Liver (tissue), 9 donors: ENCODE data around the gene LSAMP. TPM values are rescaled to one million over a fixed set of nuclear protein-coding genes. Genes with fewer than 3 reads are reported as not detected.

ENCODE experiments used
- DNase-seq: peaks from one replicate; pipeline ENCODE4 v3.0.0-alpha.2; 2017; ENCODE audit warnings: low spot score
- H3K27ac ChIP-seq, 2 donors: one replicate each; pipeline ENCODE4 v1.7.0; 2013; ENCODE audit warnings: inconsistent platforms in 2 of 2, low read length in 2 of 2, control low read depth in 1 of 2, low read depth in 1 of 2, mild to moderate bottlenecking in 1 of 2
- H3K27me3 ChIP-seq, 4 donors: one replicate each; pipeline versions ENCODE4 v1.6.1 to v1.7.0; 2013; ENCODE audit warnings: low read length in 3 of 4, inconsistent platforms in 1 of 4, mild to moderate bottlenecking in 1 of 4, moderate library complexity in 1 of 4; ENCODE audit not compliant: control insufficient read depth in 4 of 4, insufficient read depth in 4 of 4
- H3K36me3 ChIP-seq, 4 donors: one replicate each; pipeline versions ENCODE4 v1.6.1 to v1.7.0; 2013; ENCODE audit warnings: low read length in 3 of 4, mild to moderate bottlenecking in 3 of 4, low read depth in 1 of 4, moderate library complexity in 1 of 4; ENCODE audit not compliant: control insufficient read depth in 4 of 4, insufficient read depth in 3 of 4
- H3K4me1 ChIP-seq, 4 donors: one replicate each; pipeline versions ENCODE4 v1.6.1 to v1.7.0; 2013; ENCODE audit warnings: low read length in 3 of 4, mild to moderate bottlenecking in 3 of 4, moderate library complexity in 1 of 4; ENCODE audit not compliant: control insufficient read depth in 4 of 4, insufficient read depth in 4 of 4
- H3K4me3 ChIP-seq, 3 donors: one replicate each; pipeline versions ENCODE4 v1.6.1 to v1.7.0; 2013; ENCODE audit warnings: low read length in 3 of 3, control low read depth in 1 of 3, low read depth in 1 of 3, mild to moderate bottlenecking in 1 of 3
- H3K9ac ChIP-seq, 2 donors: one replicate each; pipeline ENCODE4 v1.7.0; 2013; ENCODE audit warnings: low read length in 2 of 2, mild to moderate bottlenecking in 2 of 2, moderate library complexity in 2 of 2, control low read depth in 1 of 2, low read depth in 1 of 2
- H3K9me3 ChIP-seq, 4 donors: one replicate each; pipeline versions ENCODE4 v1.6.1 to v1.7.0; 2013; ENCODE audit warnings: low read length in 3 of 4; ENCODE audit not compliant: control insufficient read depth in 4 of 4
- ATF3 ChIP-seq: IDR thresholded peaks from 2 replicates; pipeline ENCODE4 v1.6.1; 2016; ENCODE audit warnings: antibody characterized with exemption
- FOXA1 ChIP-seq: IDR thresholded peaks from 2 replicates; pipeline ENCODE4 v1.6.1; 2016; ENCODE audit warnings: antibody characterized with exemption
- FOXA2 ChIP-seq: IDR thresholded peaks from 2 replicates; pipeline ENCODE4 v1.6.1; 2016; ENCODE audit warnings: antibody characterized with exemption
- GABPA ChIP-seq, 2 donors: IDR thresholded peaks in 1 of 2; conservative IDR thresholded peaks in 1 of 2; 2 replicates each; pipeline ENCODE4 v1.6.1; 2016; ENCODE audit warnings: antibody characterized with exemption in 2 of 2, mild to moderate bottlenecking in 1 of 2, moderate library complexity in 1 of 2
- HNF4A ChIP-seq, 2 donors: conservative IDR thresholded peaks; 2 replicates each; pipeline ENCODE4 v1.6.1; 2016; ENCODE audit warnings: antibody characterized with exemption in 2 of 2, mild to moderate bottlenecking in 2 of 2
- HNF4G ChIP-seq: IDR thresholded peaks from 2 replicates; pipeline ENCODE4 v1.6.1; 2016; ENCODE audit warnings: antibody characterized with exemption
- JUND ChIP-seq, 2 donors: IDR thresholded peaks; 2 replicates each; pipeline ENCODE4 v1.6.1; 2016; ENCODE audit warnings: antibody characterized with exemption in 2 of 2
- MAX ChIP-seq: IDR thresholded peaks from 2 replicates; pipeline ENCODE4 v1.6.1; 2016; ENCODE audit warnings: antibody characterized with exemption
- NR2F2 ChIP-seq: IDR thresholded peaks from 2 replicates; pipeline ENCODE4 v1.6.1; 2016; ENCODE audit warnings: antibody characterized with exemption
- RAD21 ChIP-seq, 2 donors: IDR thresholded peaks; 2 replicates each; pipeline ENCODE4 v1.6.1; 2016; ENCODE audit warnings: antibody characterized with exemption in 2 of 2, mild to moderate bottlenecking in 2 of 2
- REST ChIP-seq: IDR thresholded peaks from 2 replicates; pipeline ENCODE4 v1.6.1; 2016; ENCODE audit warnings: antibody characterized with exemption, mild to moderate bottlenecking
- RXRA ChIP-seq, 2 donors: IDR thresholded peaks; 2 replicates each; pipeline ENCODE4 v1.6.1; 2017 to 2018; ENCODE audit warnings: antibody characterized with exemption in 2 of 2, mild to moderate bottlenecking in 1 of 2
- SP1 ChIP-seq: IDR thresholded peaks from 2 replicates; pipeline ENCODE4 v1.6.1; 2018; ENCODE audit warnings: antibody characterized with exemption, mild to moderate bottlenecking
- TAF1 ChIP-seq: conservative IDR thresholded peaks from 2 replicates; pipeline ENCODE4 v1.6.1; 2016; ENCODE audit warnings: antibody characterized with exemption, mild to moderate bottlenecking
- YY1 ChIP-seq: IDR thresholded peaks from 2 replicates; pipeline ENCODE4 v1.6.1; 2016; ENCODE audit warnings: antibody characterized with exemption, mild to moderate bottlenecking
- ZBTB33 ChIP-seq: IDR thresholded peaks from 2 replicates; pipeline ENCODE4 v1.6.1; 2016; ENCODE audit warnings: antibody characterized with exemption
- WGBS: extraction: QIAGEN DNeasy Blood & Tissue Kit; methylation state at CpG from one replicate; pipeline ENCODE4 v1.1.7; 2013; 5-methylcytosine and 5-hydroxymethylcytosine counted together
- polyA plus RNA-seq, 2 donors: library from polyadenylated mRNA; stranded (reverse) in 1 of 2; unstranded in 1 of 2; fragments of 200-250 nt in 1 of 2; fragments of >200 nt in 1 of 2; fragmentation: Nextera tagmentation in 1 of 2; extraction: Ambion mirVana in 1 of 2; gene quantifications; one replicate each; pipeline versions ENCODE4 v1.2.1 to v1.2.3, GENCODE V29; 2013 to 2015
- total RNA-seq, 2 donors: library from RNA; depleted of rRNA; stranded (reverse); fragments of >200 nt; gene quantifications; one replicate each; pipeline ENCODE4 v1.2.3, GENCODE V29; 2014
- donor health status: healthy.
- donor health status: healthy.
- donor health status: healthy.
- donor health status: healthy.
- donor health status: healthy.

The LSAMP gene
- total and polyA plus RNA-seq, 4 donors: 0.01 to 0.17 (median 0.06) TPM

GRCh38 chr3:116200956-116201690 is 244.2 kb downstream of the LSAMP start:
- H3K9me3 ChIP-seq: no peaks in the 10 kb centered on the region
- no peaks in the 10 kb centered on the region for H3K27me3 ChIP-seq
- no peak overlapping the region for H3K27ac ChIP-seq
- no peak for DNase-seq
- TF ChIP-seq ZBTB33: no peak
- no peak for TF ChIP-seq JUND (IDR thresholded peaks at IDR 0.05)
- no peak for TF ChIP-seq YY1
- TF ChIP-seq NR2F2: no peak
- TF ChIP-seq RXRA (IDR thresholded peaks at IDR 0.05): no peak
- no peak for TF ChIP-seq GABPA (IDR thresholded peaks at IDR 0.05 in 1 of 2, conservative IDR thresholded peaks at IDR 0.05 in 1 of 2)
- TF ChIP-seq TAF1: no peak
- no peaks in the 10 kb centered on the region for H3K36me3 ChIP-seq
- H3K9ac ChIP-seq: no peak overlapping the region
- WGBS: 55% methylated on average over 5 of the region's 5 CpGs
- H3K4me1 ChIP-seq: no peaks in the 10 kb centered on the region
- no peak overlapping the region for H3K4me3 ChIP-seq

GRCh38 chr3:116199063-116199462 is 246.2 kb downstream of the LSAMP start:
- H3K4me3 ChIP-seq: no peak overlapping the region
- no peaks in the 10 kb centered on the region for H3K9me3 ChIP-seq
- WGBS: 72% methylated on average over 2 of the region's 2 CpGs

More at GRCh38 chr3:116199063-116199462, 246.2 kb downstream of the LSAMP start:
- H3K9ac ChIP-seq: no peak overlapping the region
- H3K27me3 ChIP-seq: no peaks in the 10 kb centered on the region
- H3K36me3 ChIP-seq: no peaks in the 10 kb centered on the region
- TF ChIP-seq FOXA1 (no peak), MAX (no peak), JUND (IDR thresholded peaks at IDR 0.05) (no peak), HNF4G (no peak), RAD21 (IDR thresholded peaks at IDR 0.05) (no peak), REST (no peak), YY1 (no peak), ZBTB33 (no peak), HNF4A (conservative IDR thresholded peaks at IDR 0.05) (no peak), ATF3 (no peak), FOXA2 (no peak), SP1 (no peak), GABPA (IDR thresholded peaks at IDR 0.05 in 1 of 2, conservative IDR thresholded peaks at IDR 0.05 in 1 of 2) (no peak)
- H3K4me1 ChIP-seq: no peaks in the 10 kb centered on the region
- H3K27ac ChIP-seq: no peak overlapping the region
- no peak for DNase-seq
